Fibroblast of peridontal ligament (primary cell): ENCODE results near the gene CC2D2A.

ENCODE experiments used
- DNase-seq: peaks from one replicate; pipeline ENCODE4 v3.0.0-alpha.2; 2010; ENCODE audit errors: extremely low read depth

CC2D2A gene

DNA sequence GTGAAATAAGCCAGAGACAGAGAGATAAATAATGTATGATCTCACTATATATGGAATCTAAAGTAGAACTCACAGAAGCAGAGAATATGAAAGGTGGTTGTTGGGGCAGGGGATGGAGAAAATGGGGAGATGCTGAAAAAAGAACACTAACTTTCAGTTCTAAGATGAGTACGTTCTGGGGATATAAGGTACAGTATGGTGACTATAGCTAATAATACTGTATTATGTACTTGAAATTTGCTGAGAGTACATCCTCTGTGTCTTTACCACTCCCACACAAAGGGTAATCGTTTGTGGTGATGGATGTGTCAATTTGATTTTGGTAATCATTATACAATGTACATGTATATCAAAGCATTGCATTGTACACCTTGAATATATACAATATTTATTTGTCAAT lies 178.9 kb downstream of the CC2D2A start:
- no peak for DNase-seq

DNA sequence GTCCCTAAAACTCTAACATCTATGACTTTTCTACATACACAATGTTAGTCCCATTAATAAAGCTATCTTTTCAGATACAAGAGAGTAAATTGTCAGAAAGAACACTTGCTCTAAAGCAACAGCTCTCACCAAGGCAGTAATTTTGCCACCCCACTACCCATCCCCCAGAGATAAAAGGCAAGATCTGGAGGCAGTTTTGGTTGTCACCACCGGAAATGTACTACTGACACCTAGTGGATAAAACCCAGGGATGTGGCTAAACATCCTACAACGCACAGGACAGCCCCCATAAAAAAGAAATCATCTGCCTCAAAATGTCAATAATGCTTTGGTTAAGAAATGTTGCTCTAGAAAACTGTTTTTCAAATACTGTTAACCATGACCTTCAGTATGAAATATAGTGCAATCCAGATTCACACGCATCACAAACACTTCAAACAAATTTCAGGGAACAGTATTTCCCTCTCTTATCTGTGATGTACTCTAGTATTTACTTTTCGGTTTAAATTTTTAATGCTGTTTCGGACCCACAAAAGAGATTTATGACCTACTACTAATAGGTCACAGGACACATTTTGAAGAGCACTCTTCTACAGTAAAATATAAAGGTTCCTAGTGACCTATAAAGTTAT lies 180.3 kb downstream of the CC2D2A start:
- peak; percentile 55 for DNase-seq
